RWPE2 (cell line): ENCODE data around the gene CRY2.

Experiments
- ATAC-seq: fragments of 200-7000 bp; cut with Tn5 transposase; 3 replicates; pipeline ENCODE4 v1.9.1; 2021; ENCODE audit warnings: low read depth
- DNase-seq: peaks from one replicate; pipeline ENCODE4 v3.0.0-alpha.2; 2020; ENCODE audit warnings: low spot score
- H3K27ac ChIP-seq: fragments of 450-650 bp; 2 replicates; pipeline ENCODE4 v1.5.1; 2017; ENCODE audit warnings: mild to moderate bottlenecking; ENCODE audit not compliant: poor library complexity, severe bottlenecking
- H3K27me3 ChIP-seq: fragments of 250-450 bp; sonication (Bioruptor Pico); 2 replicates; pipeline ENCODE4 v1.5.1; 2021; ENCODE audit warnings: mild to moderate bottlenecking, moderate library complexity; ENCODE audit not compliant: insufficient read depth, poor library complexity, severe bottlenecking
- H3K36me3 ChIP-seq: fragments of 250-450 bp; sonication (Bioruptor Pico); 2 replicates; pipeline ENCODE4 v1.5.1; 2020; ENCODE audit warnings: low read depth, mild to moderate bottlenecking, moderate library complexity
- H3K4me1 ChIP-seq: fragments of 250-450 bp; sonication (Bioruptor Pico); 2 replicates; pipeline ENCODE4 v1.5.1; 2021; ENCODE audit warnings: mild to moderate bottlenecking, moderate library complexity; ENCODE audit not compliant: insufficient read depth, poor library complexity, severe bottlenecking
- H3K4me3 ChIP-seq: fragments of 250-450 bp; sonication (Bioruptor Pico); 2 replicates; pipeline ENCODE4 v1.5.1; 2021; ENCODE audit warnings: mild to moderate bottlenecking, moderate library complexity; ENCODE audit not compliant: severe bottlenecking
- H3K9me3 ChIP-seq: fragments of 250-450 bp; sonication (Bioruptor Pico); 2 replicates; pipeline ENCODE4 v1.5.1; 2021; ENCODE audit warnings: mild to moderate bottlenecking, moderate library complexity; ENCODE audit not compliant: severe bottlenecking
- TF ChIP-seq, protein P1 (sequence below): fragments of 450-650 bp; IDR thresholded peaks from one replicate; pipeline ENCODE4 v1.5.1; 2017; ENCODE audit warnings: mild to moderate bottlenecking, moderate library complexity; ENCODE audit not compliant: poor library complexity, severe bottlenecking

Gene CRY2

DNA sequence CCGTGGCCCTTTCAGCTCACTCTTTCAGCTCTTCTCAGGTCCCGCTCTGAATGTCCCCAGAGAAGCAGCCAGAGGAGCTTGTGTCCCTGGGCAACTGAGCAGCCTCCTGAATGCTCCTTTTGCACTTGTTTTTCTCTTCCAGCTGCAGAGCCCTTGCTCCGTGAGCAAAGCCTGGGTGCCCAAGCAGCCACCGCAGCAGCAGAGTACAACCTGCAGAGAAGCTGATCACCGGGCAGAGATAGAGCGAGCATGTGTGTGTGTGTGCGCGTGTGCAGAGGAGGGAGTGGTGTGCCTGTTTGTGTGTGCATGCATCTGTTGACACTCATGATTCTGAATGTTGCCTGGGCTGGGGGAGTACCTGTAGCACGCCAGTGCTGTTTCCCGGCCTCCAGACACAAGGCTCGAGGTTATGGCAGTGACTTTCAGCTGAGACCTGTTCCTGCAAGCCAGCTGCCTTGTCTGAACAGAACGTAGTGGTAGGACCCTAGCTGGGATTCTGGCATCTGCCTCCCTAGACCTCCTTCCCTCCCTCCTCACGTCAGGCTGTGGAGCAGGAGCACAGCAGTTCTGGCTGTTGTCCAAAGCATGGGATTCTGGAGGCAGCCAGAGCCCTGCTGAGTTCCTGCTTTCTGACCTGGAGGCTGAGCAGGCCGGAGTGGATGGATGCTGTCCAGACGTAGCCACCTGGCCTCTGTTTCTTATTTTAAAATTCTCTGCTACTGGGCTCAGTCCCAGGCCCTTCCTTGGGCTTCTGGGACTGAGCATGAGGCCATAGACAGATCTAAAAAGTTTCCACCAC lies 33.7 kb downstream of the CRY2 start:
- Histone ChIP-seq H3K36me3 (peaks cover 15% of the 10 kb centered on the region), H3K4me3 (no peak overlapping the region), H3K27ac (peak overlapping the region; percentile 58), H3K4me1 (peaks cover 9% of the 10 kb centered on the region), H3K27me3 (no peaks in the 10 kb centered on the region), H3K9me3 (no peaks in the 10 kb centered on the region)
- TF ChIP-seq, protein P1, sequence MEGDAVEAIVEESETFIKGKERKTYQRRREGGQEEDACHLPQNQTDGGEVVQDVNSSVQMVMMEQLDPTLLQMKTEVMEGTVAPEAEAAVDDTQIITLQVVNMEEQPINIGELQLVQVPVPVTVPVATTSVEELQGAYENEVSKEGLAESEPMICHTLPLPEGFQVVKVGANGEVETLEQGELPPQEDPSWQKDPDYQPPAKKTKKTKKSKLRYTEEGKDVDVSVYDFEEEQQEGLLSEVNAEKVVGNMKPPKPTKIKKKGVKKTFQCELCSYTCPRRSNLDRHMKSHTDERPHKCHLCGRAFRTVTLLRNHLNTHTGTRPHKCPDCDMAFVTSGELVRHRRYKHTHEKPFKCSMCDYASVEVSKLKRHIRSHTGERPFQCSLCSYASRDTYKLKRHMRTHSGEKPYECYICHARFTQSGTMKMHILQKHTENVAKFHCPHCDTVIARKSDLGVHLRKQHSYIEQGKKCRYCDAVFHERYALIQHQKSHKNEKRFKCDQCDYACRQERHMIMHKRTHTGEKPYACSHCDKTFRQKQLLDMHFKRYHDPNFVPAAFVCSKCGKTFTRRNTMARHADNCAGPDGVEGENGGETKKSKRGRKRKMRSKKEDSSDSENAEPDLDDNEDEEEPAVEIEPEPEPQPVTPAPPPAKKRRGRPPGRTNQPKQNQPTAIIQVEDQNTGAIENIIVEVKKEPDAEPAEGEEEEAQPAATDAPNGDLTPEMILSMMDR = no peak
- no peak for DNase-seq
- no peak for ATAC-seq

DNA sequence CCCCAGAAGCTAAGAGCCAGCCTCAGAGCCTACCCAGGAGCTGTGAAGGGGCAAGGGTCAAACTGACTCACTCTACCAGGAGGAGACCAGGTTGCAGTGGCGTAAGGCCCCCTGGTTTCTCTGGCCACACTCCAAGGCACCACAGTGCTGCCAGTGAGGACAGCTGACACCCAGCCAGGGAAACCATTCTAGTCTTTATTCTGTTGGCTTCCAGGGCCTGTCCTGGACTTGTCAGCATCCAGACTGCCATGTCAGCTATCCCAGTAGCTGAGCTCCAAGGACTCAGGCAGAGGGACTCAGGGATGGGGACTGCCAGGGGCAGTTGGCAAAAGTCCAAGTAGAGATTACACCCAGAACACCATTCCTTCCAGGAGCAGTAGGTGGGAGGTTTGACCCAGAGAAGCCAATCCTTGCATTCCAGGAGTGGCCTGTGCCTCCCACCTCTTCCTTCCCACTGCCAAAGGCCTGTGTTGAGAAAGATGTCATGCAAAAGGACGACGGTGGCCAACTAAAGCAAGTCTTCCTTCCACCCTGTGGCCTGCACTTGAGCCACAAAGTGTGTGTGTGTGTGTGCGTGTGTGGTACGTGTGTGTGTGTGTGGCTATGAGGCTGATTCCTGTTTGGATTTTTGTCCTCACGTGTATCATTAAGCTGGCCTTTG lies 34.6 kb downstream of the CRY2 start:
- H3K36me3 ChIP-seq = peaks cover 15% of the 10 kb centered on the region
- no peaks in the 10 kb centered on the region for H3K27me3 ChIP-seq

DNA sequence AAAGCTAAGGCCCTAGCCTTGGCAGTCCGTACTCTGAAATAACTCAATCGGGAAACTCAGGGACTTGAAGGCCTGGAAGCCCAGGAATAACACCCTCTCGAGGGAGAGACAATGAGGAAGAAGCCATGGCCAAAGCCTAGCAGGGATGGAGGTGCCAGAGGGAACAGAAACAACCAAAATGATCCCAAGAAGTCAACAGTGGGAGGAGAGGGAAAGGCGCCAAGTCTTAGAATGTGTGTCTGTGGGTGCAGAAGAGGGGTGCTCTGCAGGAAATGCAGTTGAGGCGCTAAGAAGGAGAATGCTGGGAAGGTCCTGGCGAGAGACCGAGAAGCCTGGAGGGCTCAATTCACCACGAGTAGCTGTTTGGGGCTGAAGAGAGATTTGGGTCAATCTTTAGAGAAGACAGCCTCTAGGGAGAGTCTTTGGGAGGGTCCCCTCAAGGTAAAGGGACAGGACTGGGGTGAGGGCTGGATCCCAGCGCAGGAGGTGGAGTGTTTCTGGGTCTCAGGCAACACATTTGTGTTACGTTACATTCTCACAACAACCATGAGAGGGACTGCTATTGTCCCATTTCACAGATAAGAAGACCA lies 37.4 kb downstream of the CRY2 start:
- Histone ChIP-seq H3K27ac (no peak overlapping the region), H3K27me3 (no peaks in the 10 kb centered on the region), H3K4me1 (peaks cover 9% of the 10 kb centered on the region), H3K9me3 (no peaks in the 10 kb centered on the region), H3K36me3 (peaks cover 6% of the 10 kb centered on the region; the same call in 1 of the 2 replicates), H3K4me3 (peak overlapping the region; percentile 71)
- TF ChIP-seq, protein P1 = no peak
- DNase-seq (no peak), ATAC-seq (no peak)

More for the DNA sequence above, 34.6 kb downstream of the CRY2 start:
- TF ChIP-seq, protein P1 = no peak
- no peak for ATAC-seq
- H3K4me3 ChIP-seq = no peak overlapping the region
- H3K9me3 ChIP-seq = no peaks in the 10 kb centered on the region
- H3K4me1 ChIP-seq = peaks cover 9% of the 10 kb centered on the region
- DNase-seq = no peak
- H3K27ac ChIP-seq = no peak overlapping the region

DNA sequence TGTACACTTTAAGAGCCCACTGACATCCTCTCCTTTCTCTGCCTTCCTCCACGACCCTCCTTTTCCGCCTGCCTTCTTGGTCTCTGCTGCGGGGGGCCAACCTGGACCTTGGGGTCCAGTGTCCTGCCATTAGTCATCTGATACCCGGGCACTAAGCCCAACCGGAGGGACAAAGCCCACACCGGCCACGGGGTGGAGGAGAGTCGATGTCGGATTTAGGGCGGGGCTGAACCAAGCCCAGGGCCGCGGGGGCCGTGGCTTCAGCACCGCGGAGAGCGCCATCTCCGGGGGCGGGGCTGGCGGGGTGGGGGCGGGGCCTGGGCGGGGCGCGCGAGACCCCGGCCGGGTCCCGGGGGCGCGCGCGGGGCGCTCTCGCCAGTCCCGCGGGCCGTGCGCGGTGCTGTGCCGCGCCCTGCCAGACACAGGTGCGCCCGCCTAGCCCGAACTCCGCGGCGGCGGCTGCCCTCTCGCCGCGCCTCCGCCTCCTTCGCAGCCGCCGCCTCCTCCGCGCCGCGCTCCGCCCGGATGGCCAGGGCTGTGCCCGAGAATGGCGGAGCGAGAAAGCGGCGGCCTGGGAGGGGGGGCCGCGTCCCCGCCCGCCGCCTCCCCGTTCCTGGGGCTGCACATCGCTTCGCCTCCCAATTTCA lies 38.1 kb downstream of the CRY2 start, which contains the start of gene MAPK8IP1:
Gene MAPK8IP1, plus strand, starts transcription at position 378 of the 647 bp plus-strand sequence. Its CDS starts 170 bp downstream, at position 548.
- no peak within 1 kb of the TSS for H3K27ac ChIP-seq
- peak; percentile 69 for ATAC-seq
- TF ChIP-seq, protein P1 = no peak
- H3K27me3 ChIP-seq = no peaks in the 10 kb centered on the region
- peak within 1 kb of the TSS; percentile 71 for H3K4me3 ChIP-seq
- no peaks in the 10 kb centered on the region for H3K9me3 ChIP-seq
- peaks cover 6% of the 10 kb centered on the region; the same call in 1 of the 2 replicates for H3K36me3 ChIP-seq
- peaks cover 4% of the 10 kb centered on the region for H3K4me1 ChIP-seq
- DNase-seq = no peak
